Measurements from ENCODE around the gene LRP1B.

DNA sequence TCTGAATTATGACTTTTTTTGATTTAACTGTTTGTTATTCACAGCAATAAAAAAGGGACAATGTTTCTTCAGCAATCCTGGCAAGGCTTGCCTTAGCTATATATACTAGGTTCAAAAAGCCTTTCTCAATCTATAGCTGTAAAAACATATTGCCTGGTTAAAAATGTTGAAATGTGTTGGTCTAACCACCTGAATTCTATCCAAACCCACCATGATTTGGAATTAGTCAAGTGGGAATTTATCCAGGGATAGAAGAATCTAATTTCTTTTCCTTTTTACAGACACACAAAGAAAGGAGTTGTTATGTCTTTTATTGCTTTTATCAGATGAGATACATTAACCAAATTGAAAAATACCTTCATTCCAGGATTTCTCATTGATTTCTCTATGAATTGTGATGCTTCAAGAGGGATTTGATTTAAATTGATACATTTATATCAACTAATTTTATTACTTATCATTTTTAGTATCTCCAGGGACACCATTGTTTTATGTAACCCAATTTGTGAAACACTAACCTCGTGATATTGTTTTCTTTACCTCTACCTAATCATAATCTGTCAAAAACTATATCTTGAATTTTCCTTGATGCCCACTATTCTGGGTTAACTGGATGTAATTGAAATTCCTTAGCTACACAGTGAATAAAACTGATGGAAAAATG is 88.1 kb downstream of the LRP1B start:
- TF ChIP-seq EP300 (IDR thresholded peaks at IDR 0.05; ENCODE audit: borderline replicate concordance) (no peak), CEBPB (IDR thresholded peaks at IDR 0.05) (no peak), TCF12 (IDR thresholded peaks at IDR 0.05; ENCODE audit: low read depth) (no peak), RAD21 (IDR thresholded peaks at IDR 0.05; ENCODE audit: low read depth) (no peak), EGR1 (IDR thresholded peaks at IDR 0.05) (no peak), YY1 (IDR thresholded peaks at IDR 0.05; ENCODE audit: low read depth) (no peak), FOXM1 (IDR thresholded peaks at IDR 0.05; ENCODE audit: borderline replicate concordance, low read depth) (no peak), TEAD4 (IDR thresholded peaks at IDR 0.05) (no peak)
- TF ChIP-seq, protein P1, sequence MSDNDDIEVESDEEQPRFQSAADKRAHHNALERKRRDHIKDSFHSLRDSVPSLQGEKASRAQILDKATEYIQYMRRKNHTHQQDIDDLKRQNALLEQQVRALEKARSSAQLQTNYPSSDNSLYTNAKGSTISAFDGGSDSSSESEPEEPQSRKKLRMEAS (IDR thresholded peaks at IDR 0.05): no peak

Measured in Ishikawa (cell line).